Endodermal cell (in vitro differentiated cells): Measurements from ENCODE around the gene HTR2C. TPM values are rescaled to one million over a fixed set of nuclear protein-coding genes. Genes with fewer than 3 reads are reported as not detected.

Experiments used
- DNase-seq: peaks from one replicate; pipeline ENCODE4 v3.0.0-alpha.2; 2017
- H3K27ac ChIP-seq: 2 replicates; pipeline ENCODE4 v1.5.1; 2013; ENCODE audit warnings: mild to moderate bottlenecking, low read depth, low read length, moderate library complexity
- H3K27me3 ChIP-seq: 2 replicates; pipeline ENCODE4 v1.6.1; 2013; ENCODE audit warnings: mild to moderate bottlenecking, low read length, moderate library complexity; ENCODE audit not compliant: insufficient read depth, control insufficient read depth, poor library complexity, severe bottlenecking
- H3K36me3 ChIP-seq: 2 replicates; pipeline ENCODE4 v1.7.0; 2013; ENCODE audit warnings: mild to moderate bottlenecking, low read length, moderate library complexity; ENCODE audit not compliant: control insufficient read depth, insufficient read depth
- H3K4me1 ChIP-seq: one replicate; pipeline ENCODE4 v1.7.0; 2013; ENCODE audit warnings: low read length; ENCODE audit not compliant: control insufficient read depth, insufficient read depth
- H3K4me3 ChIP-seq: 2 replicates; pipeline ENCODE4 v1.5.1; 2013; ENCODE audit warnings: mild to moderate bottlenecking, low read length, moderate library complexity
- H3K9ac ChIP-seq: 2 replicates; pipeline ENCODE4 v1.6.1; 2013; ENCODE audit warnings: mild to moderate bottlenecking, low read length, moderate library complexity; ENCODE audit not compliant: poor library complexity, severe bottlenecking; ENCODE audit errors: extremely low read depth
- H3K9me3 ChIP-seq: 2 replicates; pipeline ENCODE4 v1.6.1; 2013; ENCODE audit warnings: mild to moderate bottlenecking, low read length, moderate library complexity; ENCODE audit not compliant: control insufficient read depth
- H3K27ac Mint-ChIP-seq: 2 replicates; pipeline ENCODE4 v1.8.0; 2020; ENCODE audit warnings: mixed read lengths
- H3K27me3 Mint-ChIP-seq: 2 replicates; pipeline ENCODE4 v1.8.0; 2021; ENCODE audit warnings: mild to moderate bottlenecking, mixed read lengths; ENCODE audit not compliant: insufficient read depth
- H3K36me3 Mint-ChIP-seq: 2 replicates; pipeline ENCODE4 v1.8.0; 2020; ENCODE audit warnings: low read depth, mixed read lengths
- H3K4me1 Mint-ChIP-seq: 2 replicates; pipeline ENCODE4 v1.8.0; 2020; ENCODE audit warnings: mixed read lengths
- H3K4me3 Mint-ChIP-seq: 2 replicates; pipeline ENCODE4 v1.8.0; 2020; ENCODE audit warnings: mild to moderate bottlenecking, moderate library complexity, mixed read lengths
- H3K9me3 Mint-ChIP-seq: 2 replicates; pipeline ENCODE4 v1.8.0; 2020; ENCODE audit warnings: mild to moderate bottlenecking, mixed read lengths
- CTCF ChIP-seq: fragments of 200-600 bp; sonication (generic); conservative IDR thresholded peaks from 2 replicates; pipeline ENCODE4 v1.5.0; 2021; ENCODE audit warnings: antibody characterized with exemption, mild to moderate bottlenecking
- WGBS, 2 experiments: methylation state at CpG; one replicate each; pipeline versions ENCODE4 v1.1.5 to v1.1.7; 2013; ENCODE audit warnings: missing lambda C conversion rate in 2 of 2, mixed read lengths in 1 of 2; ENCODE audit not compliant: insufficient coverage in 1 of 2, insufficient read length in 1 of 2; 5-methylcytosine and 5-hydroxymethylcytosine counted together
- total RNA-seq, 2 donors: library from RNA; stranded (reverse); fragmentation: NEBNext Ultra II Directional in 1 of 2; extraction: Animal tissue kit (Norgen Biotek cat#: 25700) in 1 of 2; gene quantifications; 2 replicates in 1 of 2; 3 replicates in 1 of 2; pipeline ENCODE4 v1.2.1, GENCODE V29; 2021

HTR2C gene
- total RNA-seq, 2 donors from 2014 or later = 0.90 TPM; not detected in 1

DNA sequence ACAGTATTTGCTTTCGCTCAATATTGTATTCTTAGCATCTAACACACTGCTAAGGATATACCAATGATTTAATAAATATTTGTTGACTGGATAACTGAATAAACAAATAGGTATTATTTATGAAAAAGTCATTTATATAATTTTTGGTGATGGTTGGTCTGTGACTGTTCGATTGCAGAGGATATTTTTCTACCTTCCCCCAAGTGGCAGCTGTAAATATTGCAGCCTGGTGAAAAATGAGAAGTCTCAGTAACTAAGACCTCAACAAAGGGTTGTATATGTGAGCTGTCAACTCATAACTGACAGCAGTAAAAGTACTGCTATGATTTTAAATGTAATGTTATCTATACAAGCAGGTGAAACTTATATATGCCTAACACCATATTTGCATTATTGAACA, 36.0 kb downstream of the HTR2C start:
- H3K4me1 ChIP-seq = no peaks in the 10 kb centered on the region
- WGBS, 2 experiments = no CpG with 5 or more reads among the region's 2 CpGs
- no peaks in the 10 kb centered on the region for H3K36me3 ChIP-seq
- H3K4me1 Mint-ChIP-seq = no peaks in the 10 kb centered on the region
- no peaks in the 10 kb centered on the region for H3K36me3 Mint-ChIP-seq
- no peak overlapping the region for H3K9ac ChIP-seq
- no peaks in the 10 kb centered on the region for H3K9me3 ChIP-seq
- H3K4me3 ChIP-seq = no peak overlapping the region
- TF ChIP-seq CTCF = peak; percentile 78
- H3K27me3 ChIP-seq = no peaks in the 10 kb centered on the region
- no peak overlapping the region for H3K4me3 Mint-ChIP-seq
- DNase-seq = peak; percentile 57
- H3K9me3 Mint-ChIP-seq = no peaks in the 10 kb centered on the region
- H3K27ac Mint-ChIP-seq = no peak overlapping the region
- H3K27ac ChIP-seq = no peak overlapping the region
- peaks cover 1% of the 10 kb centered on the region for H3K27me3 Mint-ChIP-seq

DNA sequence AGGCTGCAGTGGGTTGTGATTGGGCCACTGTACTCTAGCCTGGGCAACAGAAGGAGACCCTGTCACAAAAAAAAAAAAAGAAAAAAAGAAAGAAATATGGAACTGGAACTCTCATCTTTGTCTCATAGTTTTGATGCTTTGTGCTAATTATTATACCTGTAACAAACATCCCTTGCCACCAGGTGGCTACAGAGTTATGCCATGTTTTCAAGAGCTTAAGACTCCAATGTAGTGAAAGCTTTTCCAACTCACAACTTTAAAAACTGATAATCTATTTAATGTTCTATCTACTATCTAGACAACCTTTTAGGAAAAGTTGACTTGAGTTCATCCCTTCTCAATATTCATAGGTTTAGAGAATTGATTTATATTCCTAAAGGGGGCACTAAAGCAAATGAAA, 42.4 kb downstream of the HTR2C start:
- no peak for DNase-seq

GRCh38 chrX:114635986-114636385, 52.1 kb downstream of the HTR2C start:
- Histone ChIP-seq H3K27ac (no peak overlapping the region), H3K9ac (no peak overlapping the region), H3K4me3 (no peak overlapping the region), H3K36me3 (no peaks in the 10 kb centered on the region), H3K4me1 (no peaks in the 10 kb centered on the region), H3K9me3 (no peaks in the 10 kb centered on the region), H3K27me3 (no peaks in the 10 kb centered on the region)
- no peak overlapping the region for H3K4me3 Mint-ChIP-seq
- WGBS, 2 experiments = 27% methylated on average over 1 of the region's 1 CpG; no CpG with 5 or more reads in 1 of the 2 experiments
- TF ChIP-seq CTCF = no peak
- H3K27me3 Mint-ChIP-seq = no peaks in the 10 kb centered on the region
- peaks cover 27% of the 10 kb centered on the region for H3K4me1 Mint-ChIP-seq
- H3K27ac Mint-ChIP-seq = no peak overlapping the region
- no peaks in the 10 kb centered on the region for H3K36me3 Mint-ChIP-seq
- H3K9me3 Mint-ChIP-seq = no peaks in the 10 kb centered on the region
- peak; percentile 62 for DNase-seq

More for the DNA sequence above, 42.4 kb downstream of the HTR2C start:
- Histone ChIP-seq H3K4me3 (no peak overlapping the region), H3K9me3 (no peaks in the 10 kb centered on the region), H3K27me3 (no peaks in the 10 kb centered on the region), H3K4me1 (no peaks in the 10 kb centered on the region), H3K36me3 (no peaks in the 10 kb centered on the region), H3K27ac (no peak overlapping the region), H3K9ac (no peak overlapping the region)
- H3K27ac Mint-ChIP-seq = no peak overlapping the region
- peaks cover 1% of the 10 kb centered on the region for H3K27me3 Mint-ChIP-seq
- no peaks in the 10 kb centered on the region for H3K9me3 Mint-ChIP-seq
- no peaks in the 10 kb centered on the region for H3K4me1 Mint-ChIP-seq
- TF ChIP-seq CTCF = peak; percentile 84
- H3K4me3 Mint-ChIP-seq = no peak overlapping the region
- no peaks in the 10 kb centered on the region for H3K36me3 Mint-ChIP-seq
